RWPE2 (cell line): Measurements from ENCODE around the gene NOL11.

Source experiments
- ATAC-seq: fragments of 200-7000 bp; cut with Tn5 transposase; 3 replicates; pipeline ENCODE4 v1.9.1; 2021; ENCODE audit warnings: low read depth
- DNase-seq: peaks from one replicate; pipeline ENCODE4 v3.0.0-alpha.2; 2020; ENCODE audit warnings: low spot score
- H3K27ac ChIP-seq: fragments of 450-650 bp; 2 replicates; pipeline ENCODE4 v1.5.1; 2017; ENCODE audit warnings: mild to moderate bottlenecking; ENCODE audit not compliant: poor library complexity, severe bottlenecking
- H3K27me3 ChIP-seq: fragments of 250-450 bp; sonication (Bioruptor Pico); 2 replicates; pipeline ENCODE4 v1.5.1; 2021; ENCODE audit warnings: mild to moderate bottlenecking, moderate library complexity; ENCODE audit not compliant: insufficient read depth, poor library complexity, severe bottlenecking
- H3K36me3 ChIP-seq: fragments of 250-450 bp; sonication (Bioruptor Pico); 2 replicates; pipeline ENCODE4 v1.5.1; 2020; ENCODE audit warnings: low read depth, mild to moderate bottlenecking, moderate library complexity
- H3K4me1 ChIP-seq: fragments of 250-450 bp; sonication (Bioruptor Pico); 2 replicates; pipeline ENCODE4 v1.5.1; 2021; ENCODE audit warnings: mild to moderate bottlenecking, moderate library complexity; ENCODE audit not compliant: insufficient read depth, poor library complexity, severe bottlenecking
- H3K4me3 ChIP-seq: fragments of 250-450 bp; sonication (Bioruptor Pico); 2 replicates; pipeline ENCODE4 v1.5.1; 2021; ENCODE audit warnings: mild to moderate bottlenecking, moderate library complexity; ENCODE audit not compliant: severe bottlenecking
- H3K9me3 ChIP-seq: fragments of 250-450 bp; sonication (Bioruptor Pico); 2 replicates; pipeline ENCODE4 v1.5.1; 2021; ENCODE audit warnings: mild to moderate bottlenecking, moderate library complexity; ENCODE audit not compliant: severe bottlenecking
- TF ChIP-seq, protein P1 (sequence below): fragments of 450-650 bp; IDR thresholded peaks from one replicate; pipeline ENCODE4 v1.5.1; 2017; ENCODE audit warnings: mild to moderate bottlenecking, moderate library complexity; ENCODE audit not compliant: poor library complexity, severe bottlenecking

NOL11 gene

GRCh38 chr17:67773246-67773645 lies 55.5 kb downstream of the NOL11 start:
- Histone ChIP-seq H3K27me3 (no peaks in the 10 kb centered on the region), H3K4me1 (no peaks in the 10 kb centered on the region), H3K4me3 (no peak overlapping the region), H3K36me3 (no peaks in the 10 kb centered on the region), H3K27ac (no peak overlapping the region), H3K9me3 (no peaks in the 10 kb centered on the region)
- TF ChIP-seq, protein P1, sequence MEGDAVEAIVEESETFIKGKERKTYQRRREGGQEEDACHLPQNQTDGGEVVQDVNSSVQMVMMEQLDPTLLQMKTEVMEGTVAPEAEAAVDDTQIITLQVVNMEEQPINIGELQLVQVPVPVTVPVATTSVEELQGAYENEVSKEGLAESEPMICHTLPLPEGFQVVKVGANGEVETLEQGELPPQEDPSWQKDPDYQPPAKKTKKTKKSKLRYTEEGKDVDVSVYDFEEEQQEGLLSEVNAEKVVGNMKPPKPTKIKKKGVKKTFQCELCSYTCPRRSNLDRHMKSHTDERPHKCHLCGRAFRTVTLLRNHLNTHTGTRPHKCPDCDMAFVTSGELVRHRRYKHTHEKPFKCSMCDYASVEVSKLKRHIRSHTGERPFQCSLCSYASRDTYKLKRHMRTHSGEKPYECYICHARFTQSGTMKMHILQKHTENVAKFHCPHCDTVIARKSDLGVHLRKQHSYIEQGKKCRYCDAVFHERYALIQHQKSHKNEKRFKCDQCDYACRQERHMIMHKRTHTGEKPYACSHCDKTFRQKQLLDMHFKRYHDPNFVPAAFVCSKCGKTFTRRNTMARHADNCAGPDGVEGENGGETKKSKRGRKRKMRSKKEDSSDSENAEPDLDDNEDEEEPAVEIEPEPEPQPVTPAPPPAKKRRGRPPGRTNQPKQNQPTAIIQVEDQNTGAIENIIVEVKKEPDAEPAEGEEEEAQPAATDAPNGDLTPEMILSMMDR, result no peak
- DNase-seq (no peak), ATAC-seq (no peak)

GRCh38 chr17:67779098-67779672 lies 61.4 kb downstream of the NOL11 start:
- no peaks in the 10 kb centered on the region for H3K4me1 ChIP-seq
- no peak for DNase-seq
- TF ChIP-seq, protein P1, result peak; percentile 66
- H3K27ac ChIP-seq, result no peak overlapping the region
- H3K36me3 ChIP-seq, result no peaks in the 10 kb centered on the region
- H3K4me3 ChIP-seq, result no peak overlapping the region
- H3K9me3 ChIP-seq, result no peaks in the 10 kb centered on the region
- peak; percentile 59 for ATAC-seq
- H3K27me3 ChIP-seq, result no peaks in the 10 kb centered on the region

DNA sequence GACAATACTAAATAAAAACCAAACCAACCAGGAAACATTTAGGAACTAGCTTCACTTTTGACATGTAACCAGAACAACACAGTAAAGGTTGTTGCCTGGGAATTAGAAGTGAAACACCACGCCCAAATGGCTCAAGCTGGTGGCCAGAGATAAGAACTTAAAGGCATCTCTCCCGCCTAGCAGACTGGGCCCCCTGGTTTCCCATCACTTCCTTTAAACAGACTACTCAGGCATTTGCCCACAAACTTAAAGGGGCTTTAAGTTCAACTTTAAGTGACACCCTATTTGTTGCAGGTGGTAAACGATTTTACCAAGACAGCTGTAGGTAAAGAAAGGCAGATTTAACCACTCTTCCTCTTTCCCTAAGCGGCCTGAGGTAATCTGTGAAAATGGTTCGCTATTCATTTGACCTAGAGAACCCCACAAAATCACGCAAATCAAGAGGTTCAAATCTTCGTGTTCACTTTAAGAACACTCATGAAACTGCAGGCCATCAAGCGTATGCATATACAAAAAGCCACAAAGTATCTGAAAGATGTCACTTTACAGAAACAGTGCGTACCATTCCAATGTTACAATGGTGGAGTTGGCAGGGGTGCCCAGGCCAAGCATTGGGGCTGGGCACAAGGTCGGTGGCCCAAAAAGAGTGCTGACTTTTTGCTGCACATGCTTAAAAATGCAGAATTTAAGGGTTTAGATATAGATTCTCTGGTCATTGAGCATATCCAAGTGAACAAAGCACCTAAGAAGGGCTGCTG lies 66.8 kb downstream of the NOL11 start:
- Histone ChIP-seq H3K36me3 (no peaks in the 10 kb centered on the region), H3K9me3 (no peaks in the 10 kb centered on the region), H3K4me1 (no peaks in the 10 kb centered on the region), H3K27me3 (no peaks in the 10 kb centered on the region), H3K27ac (no peak overlapping the region), H3K4me3 (no peak overlapping the region)
- no peak for ATAC-seq
- DNase-seq, result no peak
- TF ChIP-seq, protein P1, result no peak

- no peak for ATAC-seq
- no peak overlapping the region for H3K4me3 ChIP-seq
- H3K4me1 ChIP-seq, result no peaks in the 10 kb centered on the region
- H3K27me3 ChIP-seq, result no peaks in the 10 kb centered on the region
- no peaks in the 10 kb centered on the region for H3K36me3 ChIP-seq
- no peaks in the 10 kb centered on the region for H3K9me3 ChIP-seq
- DNase-seq, result no peak
- TF ChIP-seq, protein P1, result no peak
- H3K27ac ChIP-seq, result no peak overlapping the region
These were observed 67.4 kb downstream of the NOL11 start for GRCh38 chr17:67785122-67785477.

DNA sequence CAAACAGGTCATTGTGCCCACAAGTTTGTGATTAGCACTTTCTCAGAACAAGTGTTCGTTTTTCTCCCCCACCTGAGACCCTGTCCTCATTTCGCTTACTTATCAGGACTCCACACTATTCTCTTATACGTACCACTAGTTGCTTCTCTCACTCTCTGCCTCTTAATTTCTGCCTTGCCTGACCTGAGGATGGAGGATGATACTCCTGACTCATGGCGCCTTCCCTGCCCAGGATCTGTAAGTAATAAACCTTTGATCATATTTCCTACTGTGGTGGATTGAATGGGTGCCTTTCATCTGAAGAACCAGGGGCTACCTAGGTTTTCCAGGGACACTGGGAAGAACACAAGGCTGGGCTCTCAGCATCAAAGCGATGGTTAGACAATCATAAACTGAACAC lies 67.8 kb downstream of the NOL11 start:
- ATAC-seq, result no peak
- TF ChIP-seq, protein P1, result no peak
- DNase-seq, result no peak

More for the DNA sequence above, 67.8 kb downstream of the NOL11 start:
- H3K4me3 ChIP-seq, result no peak overlapping the region
- H3K9me3 ChIP-seq, result no peaks in the 10 kb centered on the region
- H3K27me3 ChIP-seq, result no peaks in the 10 kb centered on the region
- no peak overlapping the region for H3K27ac ChIP-seq
- no peaks in the 10 kb centered on the region for H3K4me1 ChIP-seq
- no peaks in the 10 kb centered on the region for H3K36me3 ChIP-seq
